HCT116 (cell line): ENCODE measurements around the gene SUPT4H1. TPM values are rescaled to one million over a fixed set of nuclear protein-coding genes. Genes with fewer than 3 reads are reported as not detected.

Source experiments
- ATAC-seq: fragments of 200-7000 bp; cut with Tn5 transposase; 2 replicates; pipeline ENCODE4 v1.9.1; 2020; ENCODE audit warnings: mild to moderate bottlenecking, moderate library complexity
- BruUV-seq: library from RNA; stranded (reverse); fragments of 400-500 nt; replicated peaks from 2 replicates; lab custom pipeline; 2021; lab: Mats Ljungman, UMichigan
- CTCF ChIA-PET: fragments of 300-600 bp; sonication (Branson Sonifier 250); formaldehyde crosslinking; loops from one replicate; lab custom pipeline; 2021; ENCODE audit warnings: antibody characterized with exemption; lab: Charles Lee
- POLR2A ChIA-PET: fragments of 300-600, 350-600 bp; sonication (Branson Sonifier 250); formaldehyde crosslinking; loops from one replicate; lab custom pipeline; 2021; ENCODE audit warnings: antibody characterized with exemption; lab: Charles Lee
- RAD21 ChIA-PET, 2 experiments: fragments of 300-600 bp; sonication (Branson Sonifier 250); formaldehyde crosslinking; loops; one replicate each; lab custom pipeline; 2023; ENCODE audit warnings: low total read pairs in 2 of 2; ENCODE audit not compliant: uncharacterized antibody in 2 of 2, unreplicated experiment in 2 of 2, low non-redundant PET in 1 of 2; lab: Charles Lee
- DNase-seq: peaks from one replicate; pipeline ENCODE4 v3.0.0-alpha.2; 2010; ENCODE audit warnings: low read depth, low spot score
- H2AFZ ChIP-seq: fragments of 200-600 bp; shearing (Covaris generic), sonication (generic); 2 replicates; pipeline ENCODE4 v1.6.1; 2017; ENCODE audit warnings: low read depth, mixed run types, mixed read lengths, antibody characterized with exemption, low read length; ENCODE audit not compliant: poor library complexity, severe bottlenecking
- H3K27ac ChIP-seq: 2 replicates; pipeline ENCODE4 v1.5.1; 2012; ENCODE audit warnings: low read depth, low read length
- H3K27me3 ChIP-seq: fragments of 200-600 bp; sonication (generic); 2 replicates; pipeline ENCODE4 v1.6.1; 2016; ENCODE audit warnings: mixed run types, low read length, mixed read lengths; ENCODE audit not compliant: insufficient read depth
- H3K36me3 ChIP-seq, 2 experiments: fragments of 200-500 bp in 1 of 2; fragments of 200-600 bp in 1 of 2; sonication (Bioruptor generic) in 1 of 2; sonication (generic) in 1 of 2; 2 replicates each; pipeline versions ENCODE4 v1.5.1 to v1.6.1; 2014 to 2016; ENCODE audit warnings: low read length in 2 of 2, inconsistent platforms in 1 of 2, mixed read lengths in 1 of 2, mixed run types in 1 of 2; ENCODE audit not compliant: insufficient read depth in 2 of 2, control insufficient read depth in 1 of 2
- H3K4me1 ChIP-seq, 2 experiments: fragments of 200-600 bp in 1 of 2; sonication (generic) in 1 of 2; 2 replicates each; pipeline versions ENCODE4 v1.5.1 to v1.6.1; 2012 to 2017; ENCODE audit warnings: low read length in 2 of 2, inconsistent platforms in 1 of 2, mild to moderate bottlenecking in 1 of 2, mixed read lengths in 1 of 2, mixed run types in 1 of 2, moderate library complexity in 1 of 2; ENCODE audit not compliant: insufficient read depth in 2 of 2, control insufficient read depth in 1 of 2
- H3K4me2 ChIP-seq: fragments of 200-600 bp; sonication (generic); 2 replicates; pipeline ENCODE4 v1.6.1; 2017; ENCODE audit warnings: mixed run types, low read length, mixed read lengths
- H3K4me3 ChIP-seq, 2 experiments: fragments of 200-600 bp in 1 of 2; sonication (generic) in 1 of 2; replicated peaks in 1 of 2; 2 replicates each; pipeline ENCODE4 v1.5.1; 2011 to 2016; ENCODE audit warnings: low read length in 2 of 2, control low read depth in 1 of 2, low read depth in 1 of 2, mild to moderate bottlenecking in 1 of 2, mixed read lengths in 1 of 2, mixed run types in 1 of 2
- H3K79me2 ChIP-seq: fragments of 200-600 bp; sonication (generic); 2 replicates; pipeline ENCODE4 v1.6.1; 2017; ENCODE audit warnings: mild to moderate bottlenecking, mixed run types, low read length, moderate library complexity, mixed read lengths; ENCODE audit not compliant: insufficient read depth
- H3K9ac ChIP-seq: fragments of 200-600 bp; sonication (generic); 2 replicates; pipeline ENCODE4 v1.6.1; 2016; ENCODE audit warnings: low read length, mixed read lengths
- H3K9me2 ChIP-seq: fragments of 200-600 bp; sonication (generic), shearing (Covaris generic); 2 replicates; pipeline ENCODE4 v1.6.1; 2017; ENCODE audit warnings: mixed run types, mild to moderate bottlenecking, moderate library complexity; ENCODE audit not compliant: insufficient read depth
- H3K9me3 ChIP-seq, 2 experiments: fragments of 200-500 bp in 1 of 2; fragments of 200-600 bp in 1 of 2; sonication (Bioruptor generic) in 1 of 2; sonication (generic) in 1 of 2; 2 replicates each; pipeline ENCODE4 v1.6.1; 2014 to 2017; ENCODE audit warnings: low read length in 2 of 2, mixed read lengths in 2 of 2, inconsistent platforms in 1 of 2, low read depth in 1 of 2, mild to moderate bottlenecking in 1 of 2, mixed run types in 1 of 2, moderate library complexity in 1 of 2; ENCODE audit not compliant: control insufficient read depth in 1 of 2, insufficient read depth in 1 of 2
- H4K20me1 ChIP-seq: fragments of 200-600 bp; sonication (generic), shearing (Covaris generic); 2 replicates; pipeline ENCODE4 v1.6.1; 2017; ENCODE audit warnings: mixed run types, mild to moderate bottlenecking, moderate library complexity; ENCODE audit not compliant: insufficient read depth
- CBX3 ChIP-seq: IDR thresholded peaks from 2 replicates; pipeline ENCODE4 v1.6.1; 2012; ENCODE audit warnings: low read depth
- EGR1 ChIP-seq: IDR thresholded peaks from 2 replicates; pipeline ENCODE4 v1.6.1; 2012; ENCODE audit warnings: low read depth
- ELF1 ChIP-seq: IDR thresholded peaks from 2 replicates; pipeline ENCODE4 v1.6.1; 2012; ENCODE audit warnings: low read depth, borderline replicate concordance
- EZH2 ChIP-seq: fragments of 200-600 bp; sonication (generic); IDR thresholded peaks from 2 replicates; pipeline ENCODE4 v1.6.1; 2017; ENCODE audit warnings: antibody characterized with exemption, mixed run types
- FOSL1 ChIP-seq: IDR thresholded peaks from 2 replicates; pipeline ENCODE4 v1.6.1; 2012; ENCODE audit warnings: low read depth
- POLR2AphosphoS5 ChIP-seq: IDR thresholded peaks from 2 replicates; pipeline ENCODE4 v1.6.1; 2011; ENCODE audit warnings: mild to moderate bottlenecking, low read depth, low read length, moderate library complexity
- REST ChIP-seq: IDR thresholded peaks from 2 replicates; pipeline ENCODE4 v1.6.1; 2012; ENCODE audit warnings: low read depth
- SIN3A ChIP-seq: IDR thresholded peaks from 2 replicates; pipeline ENCODE4 v1.6.1; 2012; ENCODE audit warnings: low read depth
- SP1 ChIP-seq: IDR thresholded peaks from 2 replicates; pipeline ENCODE4 v1.6.1; 2012; ENCODE audit warnings: low read depth
- SRF ChIP-seq: IDR thresholded peaks from 2 replicates; pipeline ENCODE4 v1.6.1; 2012; ENCODE audit warnings: low read depth
- TCF7L2 ChIP-seq: IDR thresholded peaks from 2 replicates; pipeline ENCODE4 v1.7.0; 2011; ENCODE audit warnings: borderline replicate concordance, inconsistent platforms; ENCODE audit not compliant: insufficient read depth, insufficient read length; ENCODE audit errors: extremely low read depth
- YY1 ChIP-seq: IDR thresholded peaks from 2 replicates; pipeline ENCODE4 v1.6.1; 2011; ENCODE audit warnings: low read length, low read depth, moderate library complexity, mild to moderate bottlenecking; ENCODE audit not compliant: insufficient replicate concordance; ENCODE audit errors: extremely low read depth
- ZFX ChIP-seq: fragments of 450-650 bp; IDR thresholded peaks from 2 replicates; pipeline ENCODE4 v1.6.1; 2017
- intact Hi-C: fragments of 100-400 bp; cut with micrococcal nuclease; formaldehyde crosslinking; loops from 2 replicates; pipeline ENCODE4 v1.10.0; 2022
- total RNA-seq: library from RNA; stranded (reverse); gene quantifications from one replicate; pipeline ENCODE4 v1.2.1, GENCODE V29; 2021; ENCODE audit not compliant: unreplicated experiment
- TF ChIP-seq, protein P1 (sequence below): IDR thresholded peaks from 2 replicates; pipeline ENCODE4 v1.6.1; 2012
- TF ChIP-seq, protein P2 (sequence below): IDR thresholded peaks from 2 replicates; pipeline ENCODE4 v1.6.1; 2012

SUPT4H1 gene
- total RNA-seq, 1 experiment from 2014 or later: 118 TPM

- Histone ChIP-seq H3K4me2 (no peak overlapping the region), H3K9me2 (no peaks in the 10 kb centered on the region), H3K27me3 (no peaks in the 10 kb centered on the region), H3K4me1 (peaks cover 3 to 12% of the 10 kb centered on the region in 2 experiments; a peak in 3 of 4 replicates), H3K9ac (no peak overlapping the region), H3K9me3 (no peaks in the 10 kb centered on the region), H3K4me3 (no peak overlapping the region), H3K36me3 (no peaks in the 10 kb centered on the region), H4K20me1 (no peaks in the 10 kb centered on the region), H2AFZ (no peak overlapping the region), H3K27ac (no peak overlapping the region), H3K79me2 (no peaks in the 10 kb centered on the region)
- intact Hi-C loops: no loop called here
- TF ChIP-seq, protein P1, sequence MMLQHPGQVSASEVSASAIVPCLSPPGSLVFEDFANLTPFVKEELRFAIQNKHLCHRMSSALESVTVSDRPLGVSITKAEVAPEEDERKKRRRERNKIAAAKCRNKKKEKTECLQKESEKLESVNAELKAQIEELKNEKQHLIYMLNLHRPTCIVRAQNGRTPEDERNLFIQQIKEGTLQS: no peak
- TF ChIP-seq REST (no peak), SIN3A (no peak), YY1 (no peak), ELF1 (no peak), ZFX (no peak), FOSL1 (no peak), POLR2AphosphoS5 (no peak), SRF (no peak), EZH2 (no peak), TCF7L2 (no peak), SP1 (no peak), EGR1 (no peak), CBX3 (no peak)
- TF ChIP-seq, protein P2, sequence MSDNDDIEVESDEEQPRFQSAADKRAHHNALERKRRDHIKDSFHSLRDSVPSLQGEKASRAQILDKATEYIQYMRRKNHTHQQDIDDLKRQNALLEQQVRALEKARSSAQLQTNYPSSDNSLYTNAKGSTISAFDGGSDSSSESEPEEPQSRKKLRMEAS: no peak
- no peak for ATAC-seq
- POLR2A ChIA-PET: no interaction called here
- CTCF ChIA-PET: no interaction called here
- BruUV-seq: no TSS peak
- no peak for DNase-seq
- RAD21 ChIA-PET: no interaction called here
Measured at GRCh38 chr17:58329810-58330537, 22.0 kb downstream of the SUPT4H1 start.
